ENCODE results near the gene TRIM38.
"Not testable (repeated sequence)": the region's sequence is repeated elsewhere in the genome, so short reads cannot be mapped to it uniquely, and the experiment has no call there.

TRIM38 gene

DNA sequence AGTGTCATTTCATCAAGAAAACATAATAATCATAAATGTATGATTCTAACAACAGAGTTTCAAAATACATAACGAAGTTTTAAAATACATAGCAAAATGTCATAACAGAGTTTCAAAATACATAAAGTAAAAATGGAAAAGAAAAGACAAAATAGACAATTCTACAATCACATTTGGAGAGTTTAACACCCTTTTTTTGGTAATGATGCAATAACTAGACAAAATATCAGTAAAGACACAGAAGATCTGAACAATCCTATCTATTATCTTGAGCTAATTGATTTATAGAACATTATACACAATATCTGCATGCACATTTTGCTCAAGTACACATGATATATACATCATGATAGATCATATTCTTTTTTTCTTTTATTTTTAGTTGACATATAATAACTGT lies 18.7 kb upstream of the TRIM38 start:
- DNase-seq: no peak

DNA sequence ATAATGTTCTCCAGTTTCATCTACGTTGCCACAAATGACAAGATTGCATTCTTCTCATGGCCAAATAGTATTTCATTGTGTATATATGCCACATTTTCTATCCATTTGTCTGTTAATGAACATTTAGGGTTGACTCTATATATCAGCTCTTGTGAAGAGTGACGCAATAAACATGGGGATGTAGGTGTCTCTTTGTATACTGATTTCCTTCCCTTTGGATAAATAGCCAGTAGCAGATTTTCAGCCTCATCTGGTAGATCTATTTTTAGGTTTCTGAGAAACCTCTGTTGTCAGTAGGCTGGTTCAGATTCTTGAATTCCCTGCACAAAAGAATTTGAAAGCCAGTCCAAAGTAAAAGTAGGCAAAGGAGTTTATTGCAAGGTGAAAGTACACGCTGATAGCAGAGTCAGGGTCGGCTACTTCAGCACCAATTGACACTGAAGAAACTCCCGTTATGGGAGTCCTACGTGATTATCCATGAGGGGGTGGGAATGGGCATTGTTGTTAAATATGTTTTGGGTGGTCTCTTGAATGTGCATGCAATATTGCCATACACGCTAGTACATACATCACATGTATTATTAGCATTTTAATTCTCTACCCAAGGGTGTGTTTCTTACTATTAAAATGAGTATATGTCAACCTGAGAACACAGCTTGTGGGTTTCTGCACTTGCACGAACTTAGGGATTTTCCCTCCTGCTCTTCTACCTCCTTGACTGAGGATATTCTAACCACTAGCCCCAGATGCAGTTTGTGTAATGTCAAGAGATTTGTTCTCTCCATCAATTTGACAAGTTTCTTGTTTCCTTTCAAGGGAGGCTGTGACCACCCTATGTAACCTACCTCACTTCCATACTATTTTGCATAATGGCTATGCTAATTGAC lies 17.7 kb upstream of the TRIM38 start:
- DNase-seq: no peak

DNA sequence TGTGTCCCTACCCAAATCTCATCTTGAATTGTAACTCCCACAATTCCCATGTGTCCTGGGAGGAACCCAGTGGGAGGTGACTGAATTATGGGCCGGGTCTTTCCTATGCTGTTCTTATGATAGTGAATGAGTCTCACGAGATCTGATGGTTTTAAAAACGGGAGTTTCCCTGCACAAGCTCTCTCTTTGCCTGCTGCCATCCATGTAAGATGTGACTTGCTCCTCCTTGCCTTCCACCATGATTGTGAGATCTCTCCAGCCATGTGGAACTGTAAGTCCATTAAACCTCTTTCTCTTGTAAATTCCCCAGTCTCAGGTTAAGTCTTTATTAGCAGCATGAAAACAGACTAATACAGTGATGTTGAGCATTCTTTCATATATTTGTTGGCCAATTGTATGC lies 16.9 kb upstream of the TRIM38 start:
- not testable (repeated sequence) for DNase-seq

DNA sequence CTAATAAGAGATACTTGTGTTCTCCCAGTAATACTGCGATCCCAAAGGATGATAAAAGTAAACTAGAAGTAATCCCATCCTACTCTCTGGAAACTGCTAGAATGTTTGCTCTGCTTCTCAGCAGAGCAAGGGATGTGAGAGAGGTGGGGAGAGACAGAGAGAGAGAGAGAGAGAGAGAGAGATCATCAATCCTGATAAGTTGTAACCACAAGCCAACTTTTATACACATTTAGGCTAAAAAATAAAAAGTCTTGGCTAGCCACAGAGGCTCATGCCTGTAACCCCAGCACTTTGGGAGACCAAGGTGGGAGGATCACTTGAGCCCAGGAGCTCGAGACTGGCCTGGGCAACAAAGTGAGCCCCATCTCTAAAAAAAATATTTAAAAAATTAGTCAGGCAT lies 16.0 kb upstream of the TRIM38 start:
- no peak for DNase-seq

DNA sequence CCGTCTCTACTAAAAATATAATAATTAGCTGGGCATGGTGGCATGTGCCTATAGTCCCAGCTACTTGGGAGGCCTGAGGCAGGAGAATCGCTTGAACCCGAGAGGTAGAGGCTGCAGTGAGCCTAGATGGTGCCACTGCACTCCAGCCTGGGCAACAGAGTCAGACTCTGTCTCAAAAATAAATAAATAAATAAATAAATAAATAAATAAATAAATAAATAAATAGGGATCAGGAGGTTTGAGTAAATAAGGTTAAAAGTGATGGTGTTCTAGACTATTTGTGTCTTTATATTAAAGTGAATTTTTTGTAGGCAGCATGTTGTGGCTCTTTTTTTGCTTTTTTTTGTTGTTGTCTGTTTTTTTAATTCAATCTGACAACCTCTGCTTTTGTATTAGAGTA lies 15.1 kb upstream of the TRIM38 start:
- DNase-seq: not testable (repeated sequence)

GRCh38 chr6:25949695-25950094 lies 12.9 kb upstream of the TRIM38 start:
- DNase-seq: no peak

GRCh38 chr6:25950297-25950696 lies 12.3 kb upstream of the TRIM38 start:
- DNase-seq: no peak

DNA sequence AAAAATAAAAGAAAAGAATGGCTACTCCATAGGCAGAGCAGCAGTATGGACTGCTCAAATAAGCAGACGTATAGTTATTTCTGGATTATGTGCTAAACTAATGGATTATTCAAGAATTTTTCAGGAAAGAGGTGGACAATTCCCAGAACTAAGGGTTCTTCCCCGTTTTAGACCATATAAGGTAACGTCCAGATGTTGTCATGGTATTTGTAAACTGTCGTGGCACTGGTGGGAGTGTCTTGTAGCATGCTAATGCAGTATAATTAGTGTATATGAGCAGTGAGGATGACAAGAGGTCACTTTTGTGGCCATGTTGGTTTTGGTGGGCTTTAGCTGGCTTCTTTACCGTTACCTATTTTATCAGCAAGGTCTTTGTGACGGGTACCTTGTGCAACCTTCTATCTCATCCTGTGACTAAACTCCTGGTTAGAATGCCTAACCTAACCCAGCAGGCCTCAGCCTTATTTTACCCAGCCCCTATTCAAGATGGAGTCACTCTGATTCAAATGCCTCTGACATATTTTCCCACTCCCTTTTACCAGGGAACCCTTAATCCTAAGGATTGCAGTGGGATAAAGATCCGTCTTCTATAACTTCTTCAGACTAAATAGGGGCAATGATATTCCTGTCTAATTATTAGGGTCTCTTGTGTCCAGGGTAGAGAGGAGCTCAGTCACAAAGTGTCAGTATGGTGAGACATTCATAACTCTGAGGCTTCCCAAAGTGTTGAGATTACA lies 11.1 kb upstream of the TRIM38 start:
- DNase-seq: no peak

GRCh38 chr6:25952535-25952934 lies 10.1 kb upstream of the TRIM38 start:
- DNase-seq: no peak

DNA sequence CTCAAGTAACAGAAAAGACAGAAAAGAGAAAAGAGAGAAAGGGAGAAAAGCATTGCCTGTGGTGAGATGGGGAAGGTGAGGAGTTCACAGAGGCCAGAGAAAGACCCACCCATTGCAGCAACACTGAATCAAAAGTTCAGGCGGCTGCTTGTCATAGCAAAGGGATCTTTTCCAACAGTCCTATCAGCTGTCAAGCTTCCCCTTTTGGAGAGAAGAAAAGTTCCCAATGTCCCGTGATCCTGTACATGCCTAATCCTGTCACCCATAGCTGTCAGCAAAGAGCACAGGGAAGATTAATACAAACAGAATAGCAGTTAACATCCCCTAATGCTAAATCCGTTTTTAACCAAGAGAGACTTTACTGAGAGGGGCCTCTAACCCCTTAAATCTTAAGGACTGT lies 8.9 kb upstream of the TRIM38 start:
- DNase-seq: no peak

- DNase-seq: no peak
Observed at GRCh38 chr6:25954756-25955155, 7.8 kb upstream of the TRIM38 start.

GRCh38 chr6:25956226-25956625 lies 6.4 kb upstream of the TRIM38 start:
- no peak for DNase-seq

DNA sequence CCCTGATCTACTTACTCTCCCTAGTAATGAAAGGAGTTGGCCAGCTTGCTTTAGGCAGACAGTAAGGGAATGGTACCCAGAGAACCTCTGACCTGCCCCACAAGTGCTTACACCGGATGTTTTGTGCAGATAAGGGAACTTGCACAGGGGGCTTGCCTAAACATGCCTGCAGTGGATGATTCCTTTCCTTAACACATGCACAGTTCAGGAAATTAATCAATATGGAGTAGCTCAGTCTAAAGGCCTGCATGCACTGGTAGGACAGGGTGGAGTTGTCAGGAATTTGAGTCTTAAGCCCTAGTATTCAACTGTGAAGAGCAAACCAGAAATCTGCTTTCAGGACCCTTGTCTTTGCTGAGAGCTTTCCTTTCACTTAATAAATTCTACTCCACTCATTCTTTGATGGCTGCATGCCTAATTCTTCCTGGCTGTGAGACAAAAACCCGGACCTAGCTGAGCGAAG lies 3.9 kb upstream of the TRIM38 start:
- no peak for DNase-seq

DNA sequence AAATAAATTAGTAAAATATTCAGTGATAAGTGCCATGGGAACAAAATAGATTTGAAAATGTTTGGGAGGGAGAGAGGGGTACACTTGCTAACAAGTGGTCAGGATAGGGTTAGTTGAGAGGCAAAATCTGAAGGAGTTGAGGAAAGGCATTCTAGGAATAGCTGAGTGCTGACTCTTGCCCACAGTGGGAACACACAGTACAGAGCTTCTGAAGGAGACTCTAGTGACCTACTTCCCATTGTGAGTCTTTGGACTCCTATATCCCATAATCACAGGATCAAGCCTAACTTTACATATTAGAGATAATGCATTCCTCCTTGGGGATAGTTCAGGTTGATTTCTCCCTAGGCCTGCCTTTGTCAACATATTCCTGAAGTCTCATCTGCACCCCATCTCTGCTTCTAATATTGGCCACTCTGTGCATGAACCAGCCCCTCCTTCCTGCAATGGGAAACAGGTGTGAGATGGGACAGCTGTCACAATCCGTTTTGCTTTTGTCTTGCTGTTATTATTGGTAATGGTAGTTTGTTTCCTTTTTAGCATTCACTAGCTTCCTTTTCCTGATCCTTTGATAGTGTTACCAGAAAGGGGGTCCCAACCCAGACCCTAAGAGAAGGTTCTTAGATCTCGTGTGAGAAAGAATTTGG lies 2.6 kb upstream of the TRIM38 start:
- DNase-seq: no peak

- DNase-seq: no peak
Observed at GRCh38 chr6:25960734-25961133, 1.9 kb upstream of the TRIM38 start.

GRCh38 chr6:25961619-25962148 lies 918 bp upstream of the TRIM38 start:
- peak; percentile 48 for DNase-seq

DNA sequence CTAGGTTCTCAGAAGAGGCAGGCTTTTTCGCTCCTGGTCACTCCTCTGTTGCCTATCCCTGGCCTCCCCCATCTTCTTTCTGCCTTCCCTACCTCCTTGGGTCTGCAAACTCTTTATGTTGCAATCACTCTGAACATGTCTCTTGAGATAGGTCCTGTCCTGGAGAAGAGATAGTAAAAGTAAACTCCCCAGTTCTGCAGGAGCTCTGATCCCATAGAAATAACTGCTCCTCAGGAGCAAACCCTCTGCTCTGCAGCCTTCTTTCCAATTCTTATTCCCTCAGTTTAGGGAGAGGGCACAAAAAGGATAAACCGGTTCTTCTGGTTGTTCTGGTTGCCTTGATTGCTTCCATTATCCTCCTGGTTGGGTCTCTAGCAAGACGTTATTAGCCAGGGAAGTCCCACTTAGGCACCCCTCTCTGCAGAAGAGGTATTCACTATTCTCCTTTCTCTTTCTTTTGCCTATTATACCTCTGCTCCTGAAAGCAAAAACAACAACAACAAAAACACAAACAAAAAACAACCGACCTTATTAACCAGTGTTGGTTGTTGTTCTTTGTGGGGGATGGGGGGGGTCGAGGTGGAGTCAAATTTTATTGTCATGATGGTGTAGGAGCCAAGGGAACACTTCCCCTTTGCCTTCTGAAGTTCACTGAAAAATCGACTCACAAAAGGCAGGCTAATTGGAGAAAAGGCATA lies 973 bp downstream of the TRIM38 start:
- DNase-seq: peak; percentile 23

DNA sequence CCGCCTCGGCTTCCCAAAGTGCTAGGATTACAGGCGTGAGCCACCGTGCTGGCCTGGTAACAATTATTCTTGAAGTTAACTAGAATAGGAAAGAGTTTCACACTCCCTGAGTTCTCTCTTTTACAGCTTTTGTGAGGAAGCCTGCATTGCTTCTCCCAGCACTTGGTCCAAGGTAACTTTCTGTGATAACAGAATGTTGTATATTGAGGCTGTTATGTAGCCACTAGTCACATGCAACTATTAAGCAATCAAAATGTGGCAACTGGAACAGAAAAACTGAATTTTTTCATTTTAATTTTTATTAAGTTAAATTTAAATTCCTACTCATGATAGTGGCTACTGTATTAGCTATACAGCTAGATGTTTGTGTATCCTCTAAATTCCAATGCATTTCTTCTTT lies 2.5 kb downstream of the TRIM38 start:
- DNase-seq: no peak

DNA sequence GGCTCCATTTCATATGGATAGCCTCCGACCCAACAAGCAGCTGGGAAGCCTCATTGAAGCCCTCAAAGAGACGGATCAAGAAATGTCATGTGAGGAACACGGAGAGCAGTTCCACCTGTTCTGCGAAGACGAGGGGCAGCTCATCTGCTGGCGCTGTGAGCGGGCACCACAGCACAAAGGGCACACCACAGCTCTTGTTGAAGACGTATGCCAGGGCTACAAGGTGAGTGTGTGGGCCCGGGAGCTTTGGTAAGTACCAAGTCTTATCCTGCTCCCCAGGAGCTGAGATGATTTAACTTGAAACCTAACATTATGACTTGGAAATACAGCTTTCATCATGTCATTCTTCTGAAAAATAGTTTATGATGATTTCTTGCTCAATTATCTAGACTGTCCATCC lies 4.1 kb downstream of the TRIM38 start:
- DNase-seq: no peak

- no peak for DNase-seq
Observed at GRCh38 chr6:25968769-25969168, 6.2 kb downstream of the TRIM38 start.

GRCh38 chr6:25971187-25971821 lies 8.7 kb downstream of the TRIM38 start:
- DNase-seq: no peak

- no peak for DNase-seq
Observed at GRCh38 chr6:25972128-25972527, 9.5 kb downstream of the TRIM38 start.
